ENCODE results near the gene PPP1R12B.
"Not testable (repeated sequence)": the region's sequence is repeated elsewhere in the genome, so short reads cannot be mapped to it uniquely, and the experiment has no call there.

DNA sequence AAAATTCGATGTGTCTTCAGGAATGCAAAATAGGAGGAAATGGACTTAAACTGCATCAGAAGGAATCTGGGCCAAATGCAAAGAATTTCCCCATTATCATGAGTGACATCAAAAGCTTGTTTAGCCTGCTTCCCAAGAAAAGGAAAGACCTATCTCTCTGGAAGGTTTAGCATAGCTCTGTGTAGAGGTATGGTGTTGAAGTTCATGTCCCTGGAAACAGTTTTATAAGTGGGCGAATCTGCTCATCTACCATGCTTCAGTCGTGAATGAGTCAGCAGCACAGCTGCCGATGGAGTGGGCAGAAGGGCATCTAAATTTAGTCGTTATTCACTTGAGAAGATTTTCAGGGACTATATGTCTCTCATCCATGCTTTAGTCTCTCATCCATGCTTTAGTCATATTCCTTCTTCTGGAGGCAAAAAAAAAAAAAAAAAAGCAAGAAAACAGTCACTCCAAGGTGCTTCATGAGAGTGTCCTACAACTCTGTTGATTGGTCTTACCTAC, 62.4 kb downstream of the PPP1R12B start:
- TF ChIP-seq, protein P1, sequence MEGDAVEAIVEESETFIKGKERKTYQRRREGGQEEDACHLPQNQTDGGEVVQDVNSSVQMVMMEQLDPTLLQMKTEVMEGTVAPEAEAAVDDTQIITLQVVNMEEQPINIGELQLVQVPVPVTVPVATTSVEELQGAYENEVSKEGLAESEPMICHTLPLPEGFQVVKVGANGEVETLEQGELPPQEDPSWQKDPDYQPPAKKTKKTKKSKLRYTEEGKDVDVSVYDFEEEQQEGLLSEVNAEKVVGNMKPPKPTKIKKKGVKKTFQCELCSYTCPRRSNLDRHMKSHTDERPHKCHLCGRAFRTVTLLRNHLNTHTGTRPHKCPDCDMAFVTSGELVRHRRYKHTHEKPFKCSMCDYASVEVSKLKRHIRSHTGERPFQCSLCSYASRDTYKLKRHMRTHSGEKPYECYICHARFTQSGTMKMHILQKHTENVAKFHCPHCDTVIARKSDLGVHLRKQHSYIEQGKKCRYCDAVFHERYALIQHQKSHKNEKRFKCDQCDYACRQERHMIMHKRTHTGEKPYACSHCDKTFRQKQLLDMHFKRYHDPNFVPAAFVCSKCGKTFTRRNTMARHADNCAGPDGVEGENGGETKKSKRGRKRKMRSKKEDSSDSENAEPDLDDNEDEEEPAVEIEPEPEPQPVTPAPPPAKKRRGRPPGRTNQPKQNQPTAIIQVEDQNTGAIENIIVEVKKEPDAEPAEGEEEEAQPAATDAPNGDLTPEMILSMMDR (optimal IDR thresholded peaks at IDR 0.05 in 1 of 3, IDR thresholded peaks at IDR 0.05 in 1 of 3, conservative IDR thresholded peaks at IDR 0.05 in 1 of 3; ENCODE audit: extremely low read depth in 1 of 3, insufficient read depth in 2 of 3, low read length in 3 of 3) = not testable (repeated sequence)
- not testable (repeated sequence) for TF ChIP-seq EZH2 (IDR thresholded peaks at IDR 0.05; ENCODE audit: low read length)

All from keratinocyte (primary cell).